ENCODE results near the gene LDB3. TPM values are rescaled to one million over a fixed set of nuclear protein-coding genes. Genes with fewer than 3 reads are reported as not detected.

LDB3 gene
- total and polyA plus RNA-seq, 2 of the 8 experiments (the other 6 are each of a cell fraction or from before 2014, with no cell fraction given) = 0.20 to 0.43 TPM

- no peaks in the 10 kb centered on the region for H3K9me3 ChIP-seq (ENCODE audit: insufficient read depth in 2 of 2, low read depth in 1 of 2, low read length in 1 of 2)
- peaks cover 5% of the 10 kb centered on the region; the same call in 1 of the 2 replicates for H3K79me1 ChIP-seq (ENCODE audit: low read depth, low read length)
- no peak overlapping the region for H2AK5ac ChIP-seq (ENCODE audit: low read depth, low read length)
- H2AFZ ChIP-seq (ENCODE audit: low read length) = no peak overlapping the region
- H3K79me2 ChIP-seq (ENCODE audit: control insufficient read depth in 1 of 2, insufficient read depth in 2 of 2, low read length in 2 of 2) = peaks cover 0 to 28% of the 10 kb centered on the region in 2 experiments; a peak in 3 of 4 replicates
- H3K27ac ChIP-seq (ENCODE audit: low read depth, low read length) = no peak overlapping the region
- H3K36me3 ChIP-seq (ENCODE audit: control insufficient read depth in 2 of 4, insufficient read depth in 4 of 4, low read length in 3 of 4) = no peaks in the 10 kb centered on the region
- POLR2A ChIA-PET (ENCODE audit: partially characterized antibody) = interaction anchor here (0.7 to 1.1 kb wide), 2 partner anchors 16 to 22 kb away, joined by 3 read pairs; no protein-coding TSS in a partner anchor
- H4K8ac ChIP-seq (ENCODE audit: extremely low read depth, insufficient read depth, low read length) = no peak overlapping the region
- FAIRE-seq (no peak), DNase-seq (ENCODE audit: low read depth in 1 of 2, low spot score in 2 of 2) (no peak)
- H4K5ac ChIP-seq (ENCODE audit: insufficient read length, low read depth, low read length) = no peak overlapping the region
- H3K4me3 ChIP-seq (ENCODE audit: extremely low read depth in 1 of 4, insufficient read depth in 2 of 4, low read depth in 3 of 4, low read length in 4 of 4) = no peak overlapping the region
- H3K4me1 ChIP-seq (replicated peaks in 1 of 4; ENCODE audit: control insufficient read depth in 3 of 4, insufficient read depth in 4 of 4, low read length in 3 of 4) = peaks cover 0 to 10% (median 6%) of the 10 kb centered on the region in 4 experiments; a peak in 6 of 7 replicates
- CTCF ChIA-PET (ENCODE audit: partially characterized antibody) = interaction anchor here (1.1 kb wide), 1 partner anchor 37 kb away, joined by 3 read pairs; no protein-coding TSS in a partner anchor
- H2BK5ac ChIP-seq (ENCODE audit: low read depth, low read length) = no peak overlapping the region; the same call in 1 of the 2 replicates
- no peak overlapping the region for H2BK12ac ChIP-seq (ENCODE audit: low read depth, low read length)
- H2BK15ac ChIP-seq (ENCODE audit: low read length) = no peak overlapping the region
- H3K27me3 ChIP-seq (replicated peaks in 1 of 4; ENCODE audit: control insufficient read depth in 3 of 4, extremely low read depth in 1 of 4, insufficient read depth in 3 of 4, low read length in 3 of 4) = no peaks in the 10 kb centered on the region
- H3K23ac ChIP-seq (ENCODE audit: insufficient read length) = no peak overlapping the region
- H3K4ac ChIP-seq (replicated peaks; ENCODE audit: insufficient read length, low read depth, low read length) = no peak overlapping the region
- H3K23me2 ChIP-seq (ENCODE audit: low read depth, low read length) = no peaks in the 10 kb centered on the region
- no peak overlapping the region for H4K91ac ChIP-seq (replicated peaks; ENCODE audit: insufficient read length, low read length)
- H3K9ac ChIP-seq (replicated peaks in 1 of 4; ENCODE audit: extremely low read depth in 1 of 4, low read depth in 3 of 4, low read length in 3 of 4) = no peak overlapping the region
- H3K4me2 ChIP-seq (ENCODE audit: insufficient read depth in 1 of 2, low read depth in 2 of 2, low read length in 2 of 2) = no peak overlapping the region
- H2BK120ac ChIP-seq (replicated peaks; ENCODE audit: low read depth, low read length) = no peak overlapping the region
- H3K14ac ChIP-seq (ENCODE audit: insufficient read length) = no peak overlapping the region
- H2BK20ac ChIP-seq (ENCODE audit: low read length) = no peak overlapping the region
- 95% methylated on average over 9 of the region's 9 CpGs; no CpG with 5 or more reads in 1 of the 2 experiments for WGBS, 2 experiments (ENCODE audit: extremely low coverage in 1 of 2, insufficient coverage in 1 of 2, insufficient read length in 1 of 2, insufficient replicate concordance in 2 of 2, low coverage in 1 of 2, low lambda C conversion rate in 2 of 2, missing lambda C conversion rate in 1 of 2)
- TF ChIP-seq SP2 (IDR thresholded peaks at IDR 0.05; ENCODE audit: low read length) = no peak
- TF ChIP-seq RBBP5 (IDR thresholded peaks at IDR 0.05; ENCODE audit: borderline replicate concordance, low read depth, low read length) = no peak
- TF ChIP-seq CTBP2 (IDR thresholded peaks at IDR 0.05; ENCODE audit: borderline replicate concordance, insufficient read depth, insufficient read length, low read length) = no peak
- no peak for TF ChIP-seq KDM4A (IDR thresholded peaks at IDR 0.05; ENCODE audit: low read depth, low read length, severe bottlenecking)
- no peak for TF ChIP-seq CREB1 (IDR thresholded peaks at IDR 0.05)
- TF ChIP-seq CEBPB (IDR thresholded peaks at IDR 0.05; ENCODE audit: low read depth, low read length) = 0 out of 2 replicates have a peak, but pooled peaks have one; percentile 14
- no peak for TF ChIP-seq SIX5 (IDR thresholded peaks at IDR 0.05; ENCODE audit: low read depth, low read length)
- H3K18ac ChIP-seq (ENCODE audit: extremely low read depth, low read length) = no peak overlapping the region
- no peak overlapping the region for H3K56ac ChIP-seq (replicated peaks; ENCODE audit: insufficient read length, low read depth, low read length)
- H4K20me1 ChIP-seq (replicated peaks in 1 of 2; ENCODE audit: control insufficient read depth in 1 of 2, insufficient read depth in 2 of 2, low read length in 2 of 2) = peaks cover 3 to 5% of the 10 kb centered on the region in 2 experiments
Observed at GRCh38 chr10:86749854-86750253, 81.5 kb downstream of the LDB3 start.

Measured in H1 (cell line).